GM11168 (cell line): ENCODE data around the gene AQP2.

ENCODE experiments used
- in situ Hi-C: fragments of 300-500 bp; cut with MboI; formaldehyde crosslinking; loops from one replicate; pipeline ENCODE4 v1.12.0; 2022; ENCODE audit warnings: low sequenced_read_pairs; ENCODE audit not compliant: unreplicated experiment

Gene AQP2

GRCh38 chr12:49953961-49954846 lies 3.7 kb downstream of the AQP2 start:
- in situ Hi-C loops = no loop called here

GRCh38 chr12:49954863-49955830 lies 4.6 kb downstream of the AQP2 start:
- in situ Hi-C loops = no loop called here

GRCh38 chr12:49955899-49956662 lies 5.5 kb downstream of the AQP2 start:
- in situ Hi-C loops = no loop called here

GRCh38 chr12:49956663-49957569 lies 6.4 kb downstream of the AQP2 start:
- in situ Hi-C loops = no loop called here

GRCh38 chr12:49957570-49957967 lies 7.0 kb downstream of the AQP2 start:
- in situ Hi-C loops = no loop called here

GRCh38 chr12:49959685-49960473 lies 9.3 kb downstream of the AQP2 start:
- in situ Hi-C loops = no loop called here

- in situ Hi-C loops = no loop called here
Measured at GRCh38 chr12:49960474-49961110, 10.1 kb downstream of the AQP2 start.

- in situ Hi-C loops = no loop called here
Measured at GRCh38 chr12:49961111-49961922, 10.8 kb downstream of the AQP2 start, which contains the start of gene AQP5. AQP5 (plus strand) TSS chr12:49961872; CDS start chr12:49962018, 146 bp downstream.

GRCh38 chr12:49961993-49962764 lies 11.6 kb downstream of the AQP2 start:
- in situ Hi-C loops = no loop called here

- in situ Hi-C loops = no loop called here
Measured at GRCh38 chr12:49962861-49963765, 12.6 kb downstream of the AQP2 start.

- in situ Hi-C loops = no loop called here
Measured at GRCh38 chr12:49963976-49964815, 13.7 kb downstream of the AQP2 start.

GRCh38 chr12:49964849-49965624 lies 14.5 kb downstream of the AQP2 start:
- in situ Hi-C loops = no loop called here

- in situ Hi-C loops = no loop called here
Measured at GRCh38 chr12:49965836-49966235, 15.3 kb downstream of the AQP2 start.
